ENCODE measurements around the gene SPART. TPM values are rescaled to one million over a fixed set of nuclear protein-coding genes. Genes with fewer than 3 reads are reported as not detected.
"Not testable (repeated sequence)": the region's sequence is repeated elsewhere in the genome, so short reads cannot be mapped to it uniquely, and the experiment has no call there.

SPART gene
- polyA plus RNA-seq, 1 donor (not counting 4 experiments of a cell fraction or from before 2014, with no cell fraction given): 35.5 TPM

DNA sequence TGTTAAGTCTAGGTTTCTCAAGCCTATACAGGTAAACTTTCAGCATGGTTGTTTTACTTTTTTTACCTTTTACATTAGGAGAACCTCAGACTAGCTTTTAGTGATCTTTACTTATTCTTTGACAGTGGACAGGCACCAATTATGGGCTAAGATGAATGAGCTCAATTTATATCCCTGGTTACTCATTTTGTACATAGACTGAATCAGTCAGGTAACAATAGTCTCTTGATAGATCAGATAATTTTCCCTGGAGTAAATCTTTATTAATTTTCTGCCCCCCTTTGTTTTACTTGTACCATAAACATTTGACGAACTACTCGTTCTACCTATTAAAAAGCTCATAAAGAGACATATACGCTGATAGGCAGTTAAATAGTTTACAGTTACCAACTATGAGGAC is 22.8 kb downstream of the SPART start:
- TF ChIP-seq, protein P1, sequence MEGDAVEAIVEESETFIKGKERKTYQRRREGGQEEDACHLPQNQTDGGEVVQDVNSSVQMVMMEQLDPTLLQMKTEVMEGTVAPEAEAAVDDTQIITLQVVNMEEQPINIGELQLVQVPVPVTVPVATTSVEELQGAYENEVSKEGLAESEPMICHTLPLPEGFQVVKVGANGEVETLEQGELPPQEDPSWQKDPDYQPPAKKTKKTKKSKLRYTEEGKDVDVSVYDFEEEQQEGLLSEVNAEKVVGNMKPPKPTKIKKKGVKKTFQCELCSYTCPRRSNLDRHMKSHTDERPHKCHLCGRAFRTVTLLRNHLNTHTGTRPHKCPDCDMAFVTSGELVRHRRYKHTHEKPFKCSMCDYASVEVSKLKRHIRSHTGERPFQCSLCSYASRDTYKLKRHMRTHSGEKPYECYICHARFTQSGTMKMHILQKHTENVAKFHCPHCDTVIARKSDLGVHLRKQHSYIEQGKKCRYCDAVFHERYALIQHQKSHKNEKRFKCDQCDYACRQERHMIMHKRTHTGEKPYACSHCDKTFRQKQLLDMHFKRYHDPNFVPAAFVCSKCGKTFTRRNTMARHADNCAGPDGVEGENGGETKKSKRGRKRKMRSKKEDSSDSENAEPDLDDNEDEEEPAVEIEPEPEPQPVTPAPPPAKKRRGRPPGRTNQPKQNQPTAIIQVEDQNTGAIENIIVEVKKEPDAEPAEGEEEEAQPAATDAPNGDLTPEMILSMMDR (optimal IDR thresholded peaks at IDR 0.05 in 1 of 3, IDR thresholded peaks at IDR 0.05 in 1 of 3, conservative IDR thresholded peaks at IDR 0.05 in 1 of 3; ENCODE audit: extremely low read depth in 1 of 3, insufficient read depth in 2 of 3, low read length in 3 of 3): no peak
- no peak for TF ChIP-seq EZH2 (IDR thresholded peaks at IDR 0.05; ENCODE audit: low read length)
- no peaks in the 10 kb centered on the region for H3K27me3 ChIP-seq (ENCODE audit: control insufficient read depth, extremely low read depth, insufficient read depth, low read length)
- H3K4me1 ChIP-seq (ENCODE audit: control insufficient read depth, extremely low read depth, insufficient read depth, low read length): no peaks in the 10 kb centered on the region
- no peak overlapping the region for H3K27ac ChIP-seq (ENCODE audit: control insufficient read depth, insufficient read depth, low read length)
- no peaks in the 10 kb centered on the region for H4K20me1 ChIP-seq (ENCODE audit: control insufficient read depth, extremely low read depth, insufficient read depth, low read length)
- H3K9me3 ChIP-seq (ENCODE audit: control insufficient read depth, low read depth, low read length): no peaks in the 10 kb centered on the region
- FAIRE-seq (no peak), DNase-seq (ENCODE audit: low read depth, low spot score) (no peak)
- no peaks in the 10 kb centered on the region for H3K79me2 ChIP-seq (ENCODE audit: control insufficient read depth, insufficient read depth, low read length)
- no peaks in the 10 kb centered on the region for H3K9me1 ChIP-seq (ENCODE audit: control insufficient read depth, extremely low read depth, insufficient read depth, low read length)
- dilution Hi-C loops (cut with MboI; ENCODE audit: extremely low pct_ligation_motif_present, low sequenced_read_pairs): no loop called here
- peaks cover 1 to 2% of the 10 kb centered on the region in 2 experiments for H3K36me3 ChIP-seq (ENCODE audit: control insufficient read depth in 2 of 2, extremely low read depth in 1 of 2, insufficient read depth in 2 of 2, low read length in 2 of 2)
- H3K9ac ChIP-seq (ENCODE audit: control insufficient read depth, extremely low read depth, insufficient read depth, low read length): no peak overlapping the region
- H3K4me2 ChIP-seq (ENCODE audit: control insufficient read depth, extremely low read depth, insufficient read depth, low read depth, low read length): no peak overlapping the region
- H2AFZ ChIP-seq (ENCODE audit: control insufficient read depth, low read length): no peak overlapping the region
- H3K4me3 ChIP-seq (ENCODE audit: control insufficient read depth in 2 of 3, extremely low read depth in 1 of 3, insufficient read depth in 2 of 3, low read depth in 1 of 3, low read length in 3 of 3): no peak overlapping the region

DNA sequence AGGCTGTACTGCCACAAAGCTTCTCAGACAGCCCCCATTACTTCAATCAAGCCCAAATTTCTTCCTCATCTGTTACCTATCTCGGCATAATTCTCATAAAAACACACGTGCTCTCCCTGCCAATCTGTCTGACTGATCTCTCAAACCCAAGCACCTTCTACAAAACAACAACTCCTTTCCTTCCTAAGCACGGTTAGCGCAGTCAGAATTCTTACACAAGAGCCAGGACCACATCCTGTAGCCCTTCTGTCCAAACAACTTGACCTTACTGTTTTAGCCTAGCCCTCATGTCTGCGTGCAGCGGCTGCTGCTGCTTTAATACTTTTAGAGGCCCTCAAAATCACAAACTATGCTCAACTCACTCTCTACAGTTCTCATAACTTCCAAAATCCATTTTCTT is 26.4 kb downstream of the SPART start:
- H3K79me2 ChIP-seq (ENCODE audit: control insufficient read depth, insufficient read depth, low read length); H3K9ac ChIP-seq (ENCODE audit: control insufficient read depth, extremely low read depth, insufficient read depth, low read length); H3K36me3 ChIP-seq (ENCODE audit: control insufficient read depth in 2 of 2, extremely low read depth in 1 of 2, insufficient read depth in 2 of 2, low read length in 2 of 2); dilution Hi-C loops (cut with MboI; ENCODE audit: extremely low pct_ligation_motif_present, low sequenced_read_pairs); H3K27ac ChIP-seq (ENCODE audit: control insufficient read depth, insufficient read depth, low read length); FAIRE-seq; H3K9me3 ChIP-seq (ENCODE audit: control insufficient read depth, low read depth, low read length); H3K9me1 ChIP-seq (ENCODE audit: control insufficient read depth, extremely low read depth, insufficient read depth, low read length); H4K20me1 ChIP-seq (ENCODE audit: control insufficient read depth, extremely low read depth, insufficient read depth, low read length); H2AFZ ChIP-seq (ENCODE audit: control insufficient read depth, low read length); H3K4me3 ChIP-seq (ENCODE audit: control insufficient read depth in 2 of 3, extremely low read depth in 1 of 3, insufficient read depth in 2 of 3, low read depth in 1 of 3, low read length in 3 of 3); H3K27me3 ChIP-seq (ENCODE audit: control insufficient read depth, extremely low read depth, insufficient read depth, low read length); H3K4me2 ChIP-seq (ENCODE audit: control insufficient read depth, extremely low read depth, insufficient read depth, low read depth, low read length); DNase-seq (ENCODE audit: low read depth, low spot score); H3K4me1 ChIP-seq (ENCODE audit: control insufficient read depth, extremely low read depth, insufficient read depth, low read length): not testable (repeated sequence)
